Measurements from ENCODE around the gene CDCA7.
"Not testable (repeated sequence)": the region's sequence is repeated elsewhere in the genome, so short reads cannot be mapped to it uniquely, and the experiment has no call there.

DNA sequence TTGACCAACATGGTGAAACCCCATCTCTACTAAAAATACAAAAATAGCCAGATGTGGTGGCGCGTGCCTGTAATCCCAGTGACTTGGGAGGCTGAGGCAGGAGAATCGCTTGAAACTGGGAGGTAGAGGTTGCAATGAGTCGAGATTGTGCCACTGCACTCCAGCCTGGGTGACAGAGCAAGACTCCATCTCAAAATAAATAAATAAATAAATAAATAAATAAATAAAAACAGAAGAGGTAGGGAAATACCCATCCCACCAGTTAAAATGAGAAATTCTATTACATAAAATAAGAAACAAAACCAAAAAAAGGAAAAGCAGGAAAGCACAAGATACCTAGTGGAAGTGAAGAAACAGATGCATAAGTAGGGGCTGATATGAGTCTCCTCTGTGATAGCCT lies 30.9 kb downstream of the CDCA7 start:
- TF ChIP-seq POLR2AphosphoS5, POLR2A (IDR thresholded peaks at IDR 0.05): not testable (repeated sequence)
